H1 (cell line): ENCODE measurements around the gene GRM7. TPM values are rescaled to one million over a fixed set of nuclear protein-coding genes. Genes with fewer than 3 reads are reported as not detected.

ENCODE experiments used
- CTCF ChIA-PET: fragments of 300-600 bp; sonication (Branson Sonifier 250); formaldehyde crosslinking; loops from one replicate; lab custom pipeline; 2021; ENCODE audit not compliant: partially characterized antibody; lab: Charles Lee
- POLR2A ChIA-PET: fragments of 300-600 bp; sonication (Branson Sonifier 250); formaldehyde crosslinking; loops from one replicate; lab custom pipeline; 2021; ENCODE audit warnings: inconsistent platforms; ENCODE audit not compliant: partially characterized antibody; lab: Charles Lee
- DNase-seq, 2 experiments: peaks; one replicate each; pipeline versions ENCODE4 v3.0.0 to v3.0.0-alpha.2; 2010 to 2022; ENCODE audit warnings: low spot score in 2 of 2, low read depth in 1 of 2, mixed read lengths in 1 of 2
- FAIRE-seq: peaks from 2 replicates; lab custom pipeline; 2011; peaks lifted over from hg19 to GRCh38; lab: Jason Lieb, UNC
- H2AFZ ChIP-seq: 2 replicates; pipeline ENCODE4 v1.8.1; 2012; ENCODE audit warnings: low read length, inconsistent platforms
- H2AK5ac ChIP-seq: 2 replicates; pipeline ENCODE4 v1.6.1; 2013; ENCODE audit warnings: low read depth, low read length
- H2BK120ac ChIP-seq: replicated peaks from 2 replicates; pipeline ENCODE3; 2013; ENCODE audit warnings: low read depth, low read length, inconsistent platforms
- H2BK12ac ChIP-seq: 2 replicates; pipeline ENCODE4 v1.6.1; 2013; ENCODE audit warnings: low read depth, low read length
- H2BK15ac ChIP-seq: 2 replicates; pipeline ENCODE4 v1.6.1; 2013; ENCODE audit warnings: low read length
- H2BK20ac ChIP-seq: 2 replicates; pipeline ENCODE4 v1.6.1; 2013; ENCODE audit warnings: low read length
- H2BK5ac ChIP-seq: 2 replicates; pipeline ENCODE4 v1.6.1; 2013; ENCODE audit warnings: low read depth, low read length
- H3K14ac ChIP-seq: 2 replicates; pipeline ENCODE4 v1.6.1; 2013; ENCODE audit warnings: inconsistent platforms; ENCODE audit not compliant: insufficient read length
- H3K18ac ChIP-seq: 2 replicates; pipeline ENCODE4 v1.6.1; 2013; ENCODE audit warnings: low read length; ENCODE audit errors: extremely low read depth
- H3K23ac ChIP-seq: 2 replicates; pipeline ENCODE4 v1.6.1; 2013; ENCODE audit warnings: inconsistent platforms; ENCODE audit not compliant: insufficient read length
- H3K23me2 ChIP-seq: 2 replicates; pipeline ENCODE4 v1.6.1; 2013; ENCODE audit warnings: low read depth, low read length
- H3K27ac ChIP-seq: 2 replicates; pipeline ENCODE4 v1.6.1; 2011; ENCODE audit warnings: low read depth, low read length, inconsistent platforms
- H3K27me3 ChIP-seq, 4 experiments: replicated peaks in 1 of 4; 1 replicate in 1 of 4; 2 replicates in 3 of 4; pipeline versions ENCODE4 v1.6.1 to v1.8.1; 2011 to 2013; ENCODE audit warnings: low read length in 3 of 4, mild to moderate bottlenecking in 3 of 4, inconsistent platforms in 2 of 4, mixed read lengths in 2 of 4, moderate library complexity in 1 of 4; ENCODE audit not compliant: control insufficient read depth in 3 of 4, insufficient read depth in 3 of 4; ENCODE audit errors: extremely low read depth in 1 of 4
- H3K36me3 ChIP-seq, 4 experiments: 2 replicates each; pipeline versions ENCODE4 v1.6.1 to v1.8.1; 2011 to 2013; ENCODE audit warnings: mild to moderate bottlenecking in 4 of 4, low read length in 3 of 4, moderate library complexity in 2 of 4, control low read depth in 1 of 4, inconsistent platforms in 1 of 4; ENCODE audit not compliant: insufficient read depth in 4 of 4, control insufficient read depth in 2 of 4
- H3K4ac ChIP-seq: replicated peaks from 2 replicates; pipeline ENCODE3; 2013; ENCODE audit warnings: low read length, low read depth, mixed read lengths, inconsistent platforms; ENCODE audit not compliant: insufficient read length
- H3K4me1 ChIP-seq, 4 experiments: replicated peaks in 1 of 4; 1 replicate in 1 of 4; 2 replicates in 3 of 4; pipeline versions ENCODE4 v1.6.1 to v1.8.1; 2011 to 2013; ENCODE audit warnings: low read length in 3 of 4, inconsistent platforms in 2 of 4, mixed read lengths in 1 of 4; ENCODE audit not compliant: insufficient read depth in 4 of 4, control insufficient read depth in 3 of 4
- H3K4me2 ChIP-seq, 2 experiments: 2 replicates each; pipeline versions ENCODE4 v1.6.1 to v1.8.1; 2011 to 2013; ENCODE audit warnings: low read depth in 2 of 2, low read length in 2 of 2, control low read depth in 1 of 2, inconsistent platforms in 1 of 2, mild to moderate bottlenecking in 1 of 2; ENCODE audit not compliant: insufficient read depth in 1 of 2
- H3K4me3 ChIP-seq, 4 experiments: fragments of 200-600, 300-600 bp in 1 of 4; sonication (generic), shearing (Covaris generic), sonication (Bioruptor Twin) in 1 of 4; 2 replicates each; pipeline versions ENCODE4 v1.5.1 to v1.8.1; 2011 to 2016; ENCODE audit warnings: low read length in 4 of 4, low read depth in 3 of 4, control low read depth in 2 of 4, inconsistent platforms in 2 of 4, mild to moderate bottlenecking in 2 of 4, mixed read lengths in 1 of 4, moderate library complexity in 1 of 4; ENCODE audit not compliant: insufficient read depth in 2 of 4; ENCODE audit errors: extremely low read depth in 1 of 4
- H3K56ac ChIP-seq: replicated peaks from 2 replicates; pipeline ENCODE3; 2013; ENCODE audit warnings: low read depth, mild to moderate bottlenecking, mixed read lengths, low read length, inconsistent platforms; ENCODE audit not compliant: insufficient read length
- H3K79me1 ChIP-seq: 2 replicates; pipeline ENCODE4 v1.6.1; 2013; ENCODE audit warnings: low read depth, low read length, control low read depth
- H3K79me2 ChIP-seq, 2 experiments: 2 replicates each; pipeline versions ENCODE4 v1.6.1 to v1.8.1; 2012 to 2013; ENCODE audit warnings: low read length in 2 of 2, mild to moderate bottlenecking in 2 of 2, inconsistent platforms in 1 of 2; ENCODE audit not compliant: insufficient read depth in 2 of 2, control insufficient read depth in 1 of 2
- H3K9ac ChIP-seq, 4 experiments: replicated peaks in 1 of 4; 1 replicate in 1 of 4; 2 replicates in 3 of 4; pipeline versions ENCODE4 v1.6.1 to v1.8.1; 2011 to 2013; ENCODE audit warnings: low read depth in 3 of 4, low read length in 3 of 4, control low read depth in 2 of 4, mild to moderate bottlenecking in 2 of 4, moderate library complexity in 2 of 4, inconsistent platforms in 1 of 4; ENCODE audit errors: extremely low read depth in 1 of 4
- H3K9me3 ChIP-seq, 2 experiments: 2 replicates each; pipeline versions ENCODE4 v1.6.1 to v1.8.1; 2012 to 2013; ENCODE audit warnings: mild to moderate bottlenecking in 2 of 2, moderate library complexity in 2 of 2, control low read depth in 1 of 2, inconsistent platforms in 1 of 2, low read depth in 1 of 2, low read length in 1 of 2, mixed read lengths in 1 of 2; ENCODE audit not compliant: insufficient read depth in 2 of 2
- H4K20me1 ChIP-seq, 2 experiments: replicated peaks in 1 of 2; 2 replicates each; pipeline versions ENCODE3 to v1.8.1; 2011 to 2013; ENCODE audit warnings: inconsistent platforms in 2 of 2, low read length in 2 of 2, mild to moderate bottlenecking in 1 of 2; ENCODE audit not compliant: insufficient read depth in 2 of 2, control insufficient read depth in 1 of 2
- H4K5ac ChIP-seq: 2 replicates; pipeline ENCODE4 v1.6.1; 2013; ENCODE audit warnings: low read length, low read depth, mixed read lengths, inconsistent platforms; ENCODE audit not compliant: insufficient read length
- H4K8ac ChIP-seq: 2 replicates; pipeline ENCODE4 v1.8.0; 2013; ENCODE audit warnings: mild to moderate bottlenecking, moderate library complexity, low read length, inconsistent platforms; ENCODE audit not compliant: insufficient read depth; ENCODE audit errors: extremely low read depth
- H4K91ac ChIP-seq: replicated peaks from 2 replicates; pipeline ENCODE3; 2013; ENCODE audit warnings: low read length, mixed read lengths, inconsistent platforms; ENCODE audit not compliant: insufficient read length
- CTBP2 ChIP-seq: IDR thresholded peaks from 2 replicates; pipeline ENCODE4 v1.7.0; 2011; ENCODE audit warnings: borderline replicate concordance, mild to moderate bottlenecking, moderate library complexity, mixed read lengths, low read length; ENCODE audit not compliant: insufficient read depth, insufficient read length
- CTCF ChIP-seq, 3 experiments: IDR thresholded peaks; 1 replicate in 2 of 3; 2 replicates in 1 of 3; pipeline versions ENCODE4 v1.5.1 to v1.6.1; 2011; ENCODE audit warnings: low read length in 3 of 3, mild to moderate bottlenecking in 3 of 3, inconsistent platforms in 2 of 3, low read depth in 1 of 3, moderate library complexity in 1 of 3; ENCODE audit not compliant: insufficient read depth in 1 of 3; ENCODE audit errors: control extremely low read depth in 1 of 3
- POLR2A ChIP-seq, 2 experiments: IDR thresholded peaks; 1 replicate in 1 of 2; 2 replicates in 1 of 2; pipeline ENCODE4 v1.6.1; 2011; ENCODE audit warnings: low read depth in 2 of 2, low read length in 2 of 2, mild to moderate bottlenecking in 2 of 2; ENCODE audit errors: control extremely low read depth in 1 of 2
- SIX5 ChIP-seq: IDR thresholded peaks from 2 replicates; pipeline ENCODE4 v1.6.1; 2011; ENCODE audit warnings: mild to moderate bottlenecking, low read depth, low read length
- TAF7 ChIP-seq: optimal IDR thresholded peaks from 2 replicates; pipeline ENCODE3; 2011; ENCODE audit warnings: low read depth, mild to moderate bottlenecking, inconsistent platforms, low read length, moderate library complexity, borderline replicate concordance
- TBP ChIP-seq: IDR thresholded peaks from 2 replicates; pipeline ENCODE4 v1.6.1; 2011; ENCODE audit warnings: low read depth, low read length, improper control_type of control experiment
- WGBS, 2 experiments: shearing (Covaris generic) in 1 of 2; methylation state at CpG; one replicate each; pipeline versions ENCODE4 v1.1.6 to v1.1.7; 2013 to 2015; ENCODE audit warnings: low lambda C conversion rate in 2 of 2, mixed read lengths in 2 of 2, inconsistent platforms in 1 of 2, low coverage in 1 of 2, missing lambda C conversion rate in 1 of 2; ENCODE audit not compliant: insufficient replicate concordance in 2 of 2, insufficient coverage in 1 of 2, insufficient read length in 1 of 2; ENCODE audit errors: extremely low coverage in 1 of 2, missing lambda C conversion rate in 1 of 2; 5-methylcytosine and 5-hydroxymethylcytosine counted together
- polyA plus RNA-seq, 7 experiments: library from polyadenylated mRNA; depleted of rRNA in 3 of 7; stranded (reverse) in 5 of 7; unstranded in 2 of 7; fragments of >200 nt in 5 of 7; fragments of 200-250 nt in 2 of 7; gene quantifications; 1 replicate in 5 of 7; 2 replicates in 1 of 7; 4 replicates in 1 of 7; pipeline versions ENCODE4 v1.2.1 to v1.2.3, GENCODE V29; 2011 to 2013; ENCODE audit warnings: missing spikeins in 2 of 7, mixed read lengths in 2 of 7
- total RNA-seq: library from RNA; stranded (reverse); fragmentation: NEBNext Ultra II Directional; extraction: Animal tissue kit (Norgen Biotek cat#: 25700); gene quantifications from 2 replicates; pipeline ENCODE4 v1.2.1, GENCODE V29; 2021

Gene GRM7
- total and polyA plus RNA-seq, 2 of the 8 experiments (the other 6 are each of a cell fraction or from before 2014, with no cell fraction given): 0.17 to 0.24 TPM

GRCh38 chr3:7650466-7650865 is 789.6 kb downstream of the GRM7 start:
- Histone ChIP-seq H3K9ac (no peak overlapping the region), H3K27me3 (no peaks in the 10 kb centered on the region), H2BK12ac (no peak overlapping the region), H2AFZ (no peak overlapping the region), H2AK5ac (no peak overlapping the region), H3K9me3 (no peaks in the 10 kb centered on the region), H2BK20ac (no peak overlapping the region), H3K79me1 (no peaks in the 10 kb centered on the region), H3K23me2 (no peaks in the 10 kb centered on the region), H3K56ac (no peak overlapping the region), H4K91ac (no peak overlapping the region), H3K4me2 (no peak overlapping the region), H4K8ac (no peak overlapping the region), H3K4ac (no peak overlapping the region), H4K20me1 (no peaks in the 10 kb centered on the region), H4K5ac (no peak overlapping the region), H2BK120ac (no peak overlapping the region), H3K14ac (no peak overlapping the region), H3K79me2 (no peaks in the 10 kb centered on the region), H3K4me1 (peaks cover 0 to 6% (median 3%) of the 10 kb centered on the region in 4 experiments; a peak in 2 of 7 replicates), H3K36me3 (no peaks in the 10 kb centered on the region), H2BK15ac (no peak overlapping the region), H2BK5ac (no peak overlapping the region), H3K23ac (no peak overlapping the region), H3K4me3 (no peak overlapping the region), H3K27ac (no peak overlapping the region), H3K18ac (no peak overlapping the region)
- 94% methylated on average over 1 of the region's 1 CpG; no CpG with 5 or more reads in 1 of the 2 experiments for WGBS, 2 experiments
- DNase-seq (no peak), FAIRE-seq (no peak)
- TF ChIP-seq TAF7 (no peak), POLR2A (IDR thresholded peaks at IDR 0.05; ENCODE audit: control extremely low read depth in 1 of 2, low read depth in 2 of 2, low read length in 2 of 2) (no peak), TBP (no peak), SIX5 (no peak), CTCF (IDR thresholded peaks at IDR 0.05; ENCODE audit: control extremely low read depth in 1 of 3, insufficient read depth in 1 of 3, low read depth in 1 of 3, low read length in 3 of 3) (no peak), CTBP2 (no peak)
- CTCF ChIA-PET: interaction anchor here (0.8 to 1.1 kb wide), 2 partner anchors 33 to 219 kb away, joined by 3 read pairs; no protein-coding TSS in a partner anchor
- POLR2A ChIA-PET: no interaction called here
